Measurements from ENCODE around the gene FBLN2.
A peak's percentile ranks its signal among the peaks of the same experiment; 100 is the strongest.

Gene FBLN2

GRCh38 chr3:13608969-13609725 lies 60.2 kb downstream of the FBLN2 start:
- no peak for DNase-seq

- DNase-seq = no peak
Observed at GRCh38 chr3:13610006-13610570, 61.2 kb downstream of the FBLN2 start.

GRCh38 chr3:13611221-13611620 lies 62.3 kb downstream of the FBLN2 start:
- no peak for DNase-seq

GRCh38 chr3:13612829-13613228 lies 63.9 kb downstream of the FBLN2 start:
- DNase-seq = no peak

GRCh38 chr3:13613343-13614190 lies 64.6 kb downstream of the FBLN2 start:
- DNase-seq = no peak

GRCh38 chr3:13614607-13615006 lies 65.7 kb downstream of the FBLN2 start:
- no peak for DNase-seq

- DNase-seq = no peak
Observed at GRCh38 chr3:13615019-13615528, 66.1 kb downstream of the FBLN2 start.

- no peak for DNase-seq
Observed at GRCh38 chr3:13616359-13616758, 67.4 kb downstream of the FBLN2 start.

- no peak for DNase-seq
Observed at GRCh38 chr3:13617097-13617738, 68.3 kb downstream of the FBLN2 start.

- no peak for DNase-seq
Observed at GRCh38 chr3:13617981-13618380, 69.1 kb downstream of the FBLN2 start.

GRCh38 chr3:13618836-13619235 lies 69.9 kb downstream of the FBLN2 start:
- DNase-seq = no peak

- DNase-seq = no peak
Observed at GRCh38 chr3:13619661-13620230, 70.8 kb downstream of the FBLN2 start.

GRCh38 chr3:13620281-13620680 lies 71.4 kb downstream of the FBLN2 start:
- no peak for DNase-seq

- no peak for DNase-seq
Observed at GRCh38 chr3:13620776-13621365, 71.9 kb downstream of the FBLN2 start.

GRCh38 chr3:13621381-13622221 lies 72.7 kb downstream of the FBLN2 start:
- DNase-seq = peak in 3 of 5 experiments; percentile 27 to 50 (median 44)

GRCh38 chr3:13622356-13622755 lies 73.4 kb downstream of the FBLN2 start:
- no peak for DNase-seq

GRCh38 chr3:13623101-13623654 lies 74.3 kb downstream of the FBLN2 start:
- DNase-seq = no peak

- DNase-seq = no peak
Observed at GRCh38 chr3:13624021-13624420, 75.1 kb downstream of the FBLN2 start.

- DNase-seq = no peak
Observed at GRCh38 chr3:13624671-13625125, 75.8 kb downstream of the FBLN2 start.

GRCh38 chr3:13626396-13626795 lies 77.5 kb downstream of the FBLN2 start:
- DNase-seq = no peak
